GM10847 (cell line): ENCODE results near the gene TSPAN17.

Experiments used
- POLR2A ChIP-seq: IDR thresholded peaks from 2 replicates; pipeline ENCODE4 v1.6.1; 2011; ENCODE audit not compliant: insufficient read length; ENCODE audit errors: extremely low read depth

Gene TSPAN17

DNA sequence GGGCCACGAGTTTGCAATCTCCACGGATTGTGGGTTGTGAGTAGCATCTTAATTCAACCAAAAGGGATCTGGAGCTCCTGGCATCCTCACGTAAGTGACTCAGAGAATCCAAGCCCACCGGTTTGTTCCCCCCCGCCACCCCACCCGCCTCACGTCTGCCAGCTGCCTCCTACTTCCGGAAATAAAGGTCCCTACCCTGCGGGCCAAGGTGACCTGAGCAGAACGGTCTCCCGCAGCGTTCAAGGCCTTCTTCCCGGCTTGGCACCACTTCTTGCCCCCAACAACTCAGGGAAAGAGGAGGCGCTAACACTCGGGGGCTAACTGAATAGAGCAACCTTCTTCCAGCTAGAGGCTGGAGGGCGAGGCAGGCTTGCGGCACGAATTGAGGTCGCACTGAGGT, 28.5 kb upstream of the TSPAN17 start:
- no peak for TF ChIP-seq POLR2A

DNA sequence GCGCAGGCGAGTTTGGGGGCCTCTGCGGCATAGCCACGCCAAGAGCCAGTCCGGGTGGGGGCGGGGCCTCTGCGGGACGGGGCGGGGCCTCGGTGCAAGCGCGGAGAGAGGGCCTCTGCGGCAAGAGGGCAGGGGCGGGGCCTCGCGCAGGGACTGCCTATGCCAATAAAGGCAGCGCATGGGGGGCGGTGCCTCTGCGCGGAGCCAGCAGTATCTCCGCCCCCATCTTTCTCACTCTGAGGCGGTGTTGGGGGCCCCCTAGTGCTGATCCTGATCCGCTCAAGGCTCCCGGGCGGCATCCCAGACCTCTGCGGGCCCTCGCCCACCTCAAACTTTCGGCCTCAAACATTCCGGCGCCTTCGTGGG, 28.1 kb upstream of the TSPAN17 start:
- no peak for TF ChIP-seq POLR2A

DNA sequence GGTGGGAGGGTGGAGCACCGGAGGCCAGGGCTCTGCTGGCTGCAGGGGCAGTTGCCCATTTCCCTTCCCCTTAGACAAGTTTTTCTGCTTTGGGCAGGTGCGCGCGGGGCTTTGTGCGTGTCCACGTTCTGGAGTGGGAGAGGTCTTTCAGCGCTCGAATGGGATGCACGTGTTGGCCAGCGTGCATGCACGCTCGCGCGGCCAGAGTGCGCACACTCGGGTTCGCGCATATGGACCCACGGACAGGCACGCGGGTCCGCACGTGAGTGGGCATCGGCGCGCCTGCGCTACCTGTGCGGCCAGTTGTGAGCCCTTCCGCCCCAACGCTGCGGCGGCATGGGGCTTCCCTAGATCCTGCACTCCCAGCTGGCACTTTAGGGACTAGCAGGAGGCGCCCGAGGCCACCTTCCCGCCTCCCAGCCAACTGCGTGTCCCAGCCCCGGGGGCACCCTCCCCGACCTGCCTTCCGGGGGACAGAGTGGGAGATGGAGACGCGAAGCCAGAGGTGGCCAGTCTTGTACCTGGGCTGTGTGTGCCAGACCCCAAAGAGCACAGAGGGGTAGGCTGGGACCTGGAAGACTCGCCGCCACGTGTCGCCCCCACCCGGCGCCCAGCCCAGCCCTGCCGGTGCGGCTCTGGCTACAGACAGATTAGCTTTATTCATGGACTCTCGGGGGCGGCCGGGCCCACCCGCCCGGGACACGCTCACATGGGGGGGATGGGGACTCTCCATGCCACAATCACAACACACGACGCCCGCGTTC, 27.5 kb upstream of the TSPAN17 start:
- TF ChIP-seq POLR2A = no peak

DNA sequence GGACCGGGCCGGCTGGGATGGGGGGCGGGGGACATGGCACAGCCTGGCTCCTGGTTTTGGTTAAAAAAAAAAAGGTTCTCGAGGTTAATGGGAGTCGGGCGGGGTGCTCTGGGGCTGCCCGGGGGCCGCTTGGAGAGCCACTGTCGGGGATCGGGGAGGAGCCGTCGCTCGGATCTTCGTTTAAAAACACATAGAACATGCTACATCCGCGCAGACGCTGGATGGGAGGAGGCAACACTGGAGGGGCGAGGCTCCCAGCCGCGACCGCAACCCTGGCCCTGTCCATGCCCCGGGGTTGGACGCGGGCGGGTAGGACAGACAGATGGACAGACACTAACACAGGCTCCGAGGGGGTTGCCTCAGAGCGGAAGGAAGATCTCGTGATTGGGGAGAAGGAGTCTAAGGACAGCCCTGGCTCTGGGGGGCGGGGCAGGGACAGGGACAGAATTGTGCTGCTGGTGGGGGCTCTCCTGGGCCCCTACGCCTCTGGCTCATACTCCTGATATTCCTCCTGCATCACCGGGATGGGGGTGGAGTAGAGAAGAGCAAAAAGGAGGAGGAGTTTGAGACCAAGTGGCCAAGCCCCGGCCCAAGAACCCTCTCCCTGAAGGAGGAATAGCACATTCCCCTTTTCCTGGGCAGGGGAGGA, 26.8 kb upstream of the TSPAN17 start:
- no peak for TF ChIP-seq POLR2A

DNA sequence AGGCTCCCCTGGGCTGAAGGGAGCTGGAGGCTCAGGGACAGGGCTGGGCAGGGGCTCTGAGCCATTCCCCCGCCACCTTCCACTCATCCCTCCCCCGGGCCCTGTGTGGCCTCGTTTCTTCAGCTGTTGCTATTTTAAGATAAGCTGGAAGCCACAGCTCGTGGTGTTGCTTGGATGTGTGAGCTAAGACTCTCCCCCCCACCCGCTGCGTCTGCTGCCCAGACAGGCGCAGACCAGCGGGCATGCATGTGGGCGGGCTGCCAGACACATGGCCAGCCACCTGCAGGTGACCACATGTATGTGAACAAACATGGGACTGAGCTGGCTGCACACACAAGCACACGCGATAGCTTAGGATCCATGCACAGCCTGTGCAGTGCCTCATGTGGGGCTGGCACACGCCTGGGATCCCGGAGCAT, 25.6 kb upstream of the TSPAN17 start:
- no peak for TF ChIP-seq POLR2A

DNA sequence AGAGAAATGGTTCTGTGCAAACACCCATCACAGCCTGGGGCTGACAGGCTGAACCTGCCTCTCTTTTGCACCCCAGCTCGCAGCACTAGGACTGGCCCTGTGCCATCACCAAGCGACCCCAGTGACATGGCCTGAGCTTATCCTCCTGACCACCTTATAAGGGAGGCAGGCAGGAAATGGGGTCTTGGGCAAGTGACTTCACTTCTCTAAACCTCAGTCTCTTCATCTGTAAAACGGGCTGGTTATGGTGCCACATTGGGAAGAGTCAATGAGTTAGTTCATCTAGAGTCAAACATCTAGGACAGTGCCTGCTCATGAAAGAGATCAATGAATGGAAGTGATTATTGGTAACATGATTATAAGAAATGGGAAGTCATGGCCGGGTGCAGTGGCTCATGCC, 23.1 kb upstream of the TSPAN17 start:
- no peak for TF ChIP-seq POLR2A

DNA sequence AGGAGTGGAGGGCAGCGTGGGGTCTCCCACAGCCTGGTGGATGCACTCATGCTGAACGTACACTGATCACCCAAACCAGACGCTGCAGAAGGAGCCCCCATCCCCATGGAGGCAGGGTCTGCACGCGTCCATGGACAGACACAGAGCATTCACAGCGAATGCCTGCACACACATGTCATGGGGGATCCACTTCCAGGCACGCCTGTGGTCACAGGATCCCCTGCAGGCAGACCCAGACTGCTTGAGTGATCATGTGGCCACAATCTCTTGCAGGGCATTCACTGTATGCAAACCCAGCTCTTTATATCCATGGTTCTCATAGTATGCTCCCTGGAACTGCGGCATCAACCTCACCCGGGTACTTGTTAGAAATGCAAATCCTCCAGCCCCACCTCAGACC, 22.3 kb upstream of the TSPAN17 start:
- TF ChIP-seq POLR2A = no peak

DNA sequence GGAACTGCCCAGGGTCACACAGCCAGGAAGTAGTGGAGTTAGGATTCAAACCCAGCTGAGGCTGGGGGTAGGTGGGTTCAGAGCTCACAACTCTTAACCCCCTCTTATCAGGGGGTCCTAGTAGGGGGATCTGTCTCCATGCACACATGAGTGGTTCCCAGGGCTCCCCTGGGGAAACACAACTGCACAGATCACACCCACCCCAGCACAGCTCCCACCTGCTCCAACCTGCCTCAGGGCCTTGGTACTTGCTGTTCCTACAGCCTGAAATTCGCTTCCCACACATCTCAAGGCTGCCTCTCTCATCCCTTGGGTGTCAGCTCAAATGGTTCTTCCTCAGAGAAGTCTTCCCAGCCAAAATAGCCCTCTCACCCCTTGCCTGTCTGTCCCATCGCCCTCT, 21.8 kb upstream of the TSPAN17 start:
- no peak for TF ChIP-seq POLR2A

DNA sequence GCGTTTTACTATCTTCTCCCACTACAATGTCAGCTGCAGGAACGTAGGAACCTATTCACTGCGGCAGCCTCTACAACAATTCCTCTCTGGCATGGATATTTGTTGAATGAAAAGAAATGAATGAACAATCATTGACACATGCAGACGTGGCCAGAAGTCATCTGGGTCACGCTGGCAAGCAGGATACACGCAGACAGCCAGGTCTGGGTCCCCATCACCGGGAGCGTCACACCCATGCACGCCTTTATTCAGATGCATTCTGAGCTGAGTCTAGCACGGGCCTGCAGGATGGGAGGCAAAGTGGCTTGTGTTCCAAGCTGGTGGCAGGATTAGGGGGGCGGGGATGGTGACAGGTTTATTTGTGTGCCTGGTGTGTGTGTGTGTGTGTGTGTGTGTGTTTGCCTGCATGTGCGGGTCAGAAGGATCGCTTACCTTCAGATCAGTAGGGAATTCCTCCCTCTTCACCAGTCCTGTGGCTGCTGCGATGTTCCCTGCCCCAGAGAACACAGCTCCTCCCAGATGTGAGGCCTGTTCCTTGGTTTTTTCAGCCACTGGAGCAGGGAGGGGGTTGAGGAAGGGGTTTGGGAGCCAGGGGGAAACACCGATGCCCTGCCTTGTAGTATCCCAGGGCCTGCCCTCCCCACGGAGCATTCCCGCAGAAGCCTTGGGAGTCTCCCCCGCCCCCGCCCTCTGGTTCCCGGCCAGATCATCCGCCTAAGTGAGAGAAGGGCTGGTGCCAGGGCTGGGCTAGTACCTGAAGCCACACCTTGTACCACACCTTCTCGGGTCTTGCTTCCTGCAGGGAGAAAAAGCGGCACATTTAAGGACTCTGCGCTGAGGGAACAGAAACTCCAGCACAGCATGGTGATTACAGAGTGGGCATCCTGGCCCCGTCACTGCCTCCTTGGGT, 21.1 kb upstream of the TSPAN17 start:
- no peak for TF ChIP-seq POLR2A

DNA sequence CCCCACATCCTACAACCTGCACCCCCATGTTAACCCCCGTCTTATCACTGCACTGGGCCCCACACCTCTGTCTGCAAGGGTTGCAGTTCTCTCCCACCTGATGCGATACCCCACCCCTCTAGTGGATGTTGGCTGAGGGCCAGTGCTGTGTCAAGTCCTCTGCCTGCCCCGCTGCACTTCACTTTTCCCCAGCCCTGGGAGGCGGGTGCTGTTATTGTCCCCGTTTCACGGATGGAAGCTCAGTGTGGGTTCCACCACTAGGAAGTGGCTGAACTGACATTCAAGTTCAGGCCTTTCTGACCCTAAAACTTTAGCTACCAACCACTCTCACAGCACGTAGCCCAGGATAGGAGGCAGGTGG, 20.4 kb upstream of the TSPAN17 start:
- no peak for TF ChIP-seq POLR2A

DNA sequence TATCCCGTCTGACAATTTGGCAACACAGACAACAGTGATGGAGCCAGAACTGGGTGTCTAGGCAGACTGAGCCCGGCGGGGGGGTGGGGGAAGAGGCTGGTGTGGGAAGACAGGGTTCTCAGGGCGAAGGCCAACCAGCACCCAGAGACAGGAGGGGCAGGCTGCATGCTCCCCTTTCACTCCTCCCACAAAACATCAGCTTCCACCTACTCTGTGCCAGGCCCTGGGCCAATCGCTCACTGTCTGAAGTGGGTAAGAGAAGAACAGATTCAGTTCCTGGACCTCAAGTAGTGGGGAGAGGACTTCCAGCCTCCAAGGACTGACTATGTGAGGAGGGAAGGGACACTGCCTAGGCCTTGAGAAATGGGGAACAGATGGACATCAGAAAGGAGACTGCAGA, 19.7 kb upstream of the TSPAN17 start:
- TF ChIP-seq POLR2A = no peak

DNA sequence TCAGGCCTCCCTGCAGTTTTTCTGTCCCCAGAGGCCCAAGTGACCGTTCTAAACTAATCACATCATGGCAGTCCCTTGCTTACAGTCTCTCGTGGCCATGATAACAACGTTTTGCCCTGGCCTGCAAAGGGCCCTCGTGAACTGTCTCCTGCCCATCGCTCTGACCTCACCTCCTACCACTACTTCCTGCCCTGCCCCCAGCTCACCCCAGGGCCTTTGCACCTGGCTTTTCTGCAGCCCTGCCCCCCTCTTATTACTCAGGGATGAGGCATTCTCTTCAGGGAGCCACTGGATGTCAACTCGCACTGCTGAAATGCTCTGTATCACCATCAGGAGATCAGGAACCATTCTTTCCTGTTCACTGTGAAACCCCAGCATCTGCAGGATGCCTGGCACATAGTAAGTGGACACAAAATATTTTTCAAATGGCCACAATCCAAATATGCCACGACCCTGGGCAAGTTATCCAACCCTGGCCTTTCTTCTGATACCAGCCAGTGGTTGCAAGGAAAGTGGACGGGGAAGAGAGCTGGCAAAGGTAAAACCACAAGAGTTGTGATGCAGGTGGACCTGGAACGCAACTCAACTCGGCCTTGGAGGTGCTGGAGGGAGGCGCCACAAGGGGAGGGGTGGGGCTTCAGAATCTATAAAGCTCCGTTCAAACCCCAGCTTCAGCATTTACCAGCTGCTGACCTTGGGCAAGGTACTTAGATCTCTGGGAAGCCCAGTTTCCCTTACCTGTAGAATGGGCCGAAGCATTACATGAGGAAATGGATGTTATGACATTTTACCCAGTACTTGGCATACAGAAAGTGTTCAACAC, 18.7 kb upstream of the TSPAN17 start:
- no peak for TF ChIP-seq POLR2A

DNA sequence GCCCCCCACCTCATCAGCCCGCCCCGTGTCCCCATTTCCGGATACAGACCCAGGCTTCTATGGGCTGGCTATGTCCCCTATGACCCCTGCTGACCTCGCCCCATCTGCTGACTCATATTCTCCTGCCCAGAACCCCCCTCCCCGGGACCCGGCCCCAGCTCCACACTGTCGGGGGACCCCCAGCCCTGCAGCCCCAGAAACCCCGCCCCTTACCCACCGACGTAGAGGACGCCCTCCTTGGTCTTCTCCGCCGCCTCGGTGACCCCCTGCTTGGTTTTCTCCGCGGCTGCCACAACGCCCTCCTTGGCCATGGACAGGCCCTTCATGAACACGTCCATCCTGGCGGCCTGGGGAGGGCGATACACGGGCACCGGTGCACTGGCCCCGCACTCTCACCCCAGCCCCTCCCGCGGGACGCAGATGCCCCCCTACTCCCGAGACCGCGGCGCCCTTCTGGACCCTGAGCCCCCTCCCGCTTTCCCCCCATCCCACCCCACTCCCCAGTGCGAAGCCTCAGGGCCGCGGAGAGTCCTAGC, 17.9 kb upstream of the TSPAN17 start:
- no peak for TF ChIP-seq POLR2A

DNA sequence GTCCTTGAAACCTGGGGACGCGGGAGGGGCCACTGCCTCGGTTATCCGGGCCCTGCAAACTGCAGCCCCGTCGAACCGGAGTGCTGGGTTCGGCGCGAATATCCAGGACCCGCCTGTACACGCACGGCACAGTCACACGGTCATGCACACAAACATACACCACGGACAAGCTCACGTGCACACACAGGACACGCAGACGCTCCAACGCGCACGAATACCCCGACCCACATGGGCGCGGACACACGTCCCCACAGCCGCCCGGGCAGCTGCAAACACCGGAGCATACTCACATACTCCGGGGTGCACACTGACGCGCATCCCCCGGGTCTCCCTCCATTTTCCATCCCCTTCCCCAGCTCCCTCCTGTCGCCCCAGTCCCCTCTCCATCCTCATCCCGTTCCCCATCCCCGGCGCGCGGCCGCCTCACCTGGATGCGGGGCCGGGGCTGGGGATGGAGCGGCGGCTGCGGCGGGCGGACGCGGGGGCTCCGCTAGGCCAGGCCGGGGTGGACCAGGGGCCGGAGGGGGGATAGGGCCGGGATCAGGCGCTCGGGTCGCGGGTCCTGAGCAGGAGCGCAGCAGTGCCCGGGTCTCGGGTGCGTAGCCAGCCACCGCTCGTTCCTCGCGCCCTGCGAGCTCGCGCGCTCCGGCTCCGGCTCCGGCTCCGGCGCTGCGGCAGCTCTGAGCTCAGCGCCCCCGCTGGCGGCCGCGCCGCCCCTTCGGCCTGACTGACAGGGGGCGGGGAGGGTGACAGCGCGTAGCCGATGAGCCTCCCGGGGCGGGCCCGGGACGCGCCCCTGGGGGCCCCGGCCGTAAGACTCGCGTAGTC, 17.2 kb upstream of the TSPAN17 start, which contains the start of the genes EIF4E1B and SNCB:
Gene EIF4E1B (plus strand): TSS at position 823 of the 828 bp plus-strand sequence. CDS start 12,113 bp downstream, outside the sequence.
Gene SNCB (minus strand): TSS at position 682 of the 828 bp plus-strand sequence. CDS start 880 bp downstream, outside the sequence.
- TF ChIP-seq POLR2A = no peak

DNA sequence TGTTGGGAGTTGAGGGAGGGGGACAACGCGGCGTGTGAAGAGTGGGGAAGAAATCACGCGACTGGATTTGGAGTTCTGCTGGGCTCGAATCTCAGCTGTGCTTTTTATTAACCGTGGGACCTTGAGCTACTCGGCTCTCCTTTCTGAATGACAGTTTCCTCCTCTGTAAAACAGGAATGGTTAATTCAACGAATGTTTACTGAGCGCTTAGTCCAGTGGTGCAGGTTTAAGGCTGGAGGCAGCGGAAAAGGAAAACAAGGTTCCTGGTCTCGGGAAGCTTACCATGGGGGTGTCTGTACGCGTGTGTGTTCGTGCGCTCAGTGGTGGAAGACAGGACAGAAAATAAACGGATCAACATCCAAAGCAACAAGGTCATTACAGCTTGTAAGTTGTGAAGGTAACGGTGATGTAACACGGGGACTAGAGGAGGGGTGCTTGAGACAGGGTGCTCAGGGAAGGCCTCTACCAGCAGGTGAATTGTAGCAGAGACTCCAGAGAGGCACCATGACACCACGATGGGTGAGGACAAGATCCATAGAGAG, 16.5 kb upstream of the TSPAN17 start:
- TF ChIP-seq POLR2A = no peak
